Pons (tissue), 1 donor: ENCODE results near the gene PET100.
"Not testable (repeated sequence)": the region's sequence is repeated elsewhere in the genome, so short reads cannot be mapped to it uniquely, and the experiment has no call there.

Experiments
- DNase-seq: peaks from one replicate; pipeline ENCODE4 v3.0.0-alpha.2; 2016; ENCODE audit warnings: low spot score

PET100 gene

DNA sequence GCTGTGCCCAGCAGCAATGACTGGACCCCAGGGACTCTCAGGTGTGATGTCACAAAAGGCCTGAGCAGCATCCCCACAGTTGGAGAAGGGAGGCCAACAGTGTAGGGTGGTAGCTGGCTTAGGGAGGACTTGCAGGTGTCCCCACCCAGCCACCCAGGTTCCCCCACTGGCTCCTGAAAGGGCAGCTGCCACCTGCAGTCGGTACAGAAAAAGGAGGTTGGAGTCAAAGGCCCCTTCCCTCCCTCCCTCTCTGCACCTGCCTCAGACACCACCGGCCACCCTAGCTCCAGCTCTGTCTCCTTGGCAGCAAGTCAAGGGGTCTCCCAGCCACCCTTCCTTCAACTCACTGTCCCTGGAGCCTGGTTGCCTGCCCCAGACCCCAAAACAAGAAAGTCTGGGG lies 4.1 kb downstream of the PET100 start, which contains the start of gene PCP2:
TSS of gene PCP2 (minus strand) at position 22 of the 400 bp plus-strand sequence. CDS start 262 bp downstream, outside the sequence.
- no peak for DNase-seq

DNA sequence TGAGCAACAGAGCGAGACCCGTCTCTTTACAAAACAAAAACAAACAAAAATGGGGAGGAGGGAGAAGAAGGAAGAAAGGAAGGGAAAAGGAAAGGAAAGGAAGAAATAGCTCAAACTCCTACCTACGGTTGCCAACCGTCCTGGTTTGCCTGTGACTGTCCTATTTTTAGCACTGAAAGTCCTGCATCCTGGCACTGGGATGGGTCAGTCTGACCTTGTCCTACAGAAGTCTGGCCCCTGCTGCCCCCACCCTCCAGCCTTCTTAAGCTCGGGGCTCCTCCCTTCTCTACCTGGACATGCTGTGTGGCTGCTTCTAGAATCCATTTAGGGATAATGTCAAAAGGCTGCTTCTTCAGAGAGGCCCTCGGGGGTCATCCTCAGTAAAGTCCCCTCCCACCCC lies 6.1 kb downstream of the PET100 start:
- no peak for DNase-seq

GRCh38 chr19:7636317-7636690 lies 6.7 kb downstream of the PET100 start:
- no peak for DNase-seq

DNA sequence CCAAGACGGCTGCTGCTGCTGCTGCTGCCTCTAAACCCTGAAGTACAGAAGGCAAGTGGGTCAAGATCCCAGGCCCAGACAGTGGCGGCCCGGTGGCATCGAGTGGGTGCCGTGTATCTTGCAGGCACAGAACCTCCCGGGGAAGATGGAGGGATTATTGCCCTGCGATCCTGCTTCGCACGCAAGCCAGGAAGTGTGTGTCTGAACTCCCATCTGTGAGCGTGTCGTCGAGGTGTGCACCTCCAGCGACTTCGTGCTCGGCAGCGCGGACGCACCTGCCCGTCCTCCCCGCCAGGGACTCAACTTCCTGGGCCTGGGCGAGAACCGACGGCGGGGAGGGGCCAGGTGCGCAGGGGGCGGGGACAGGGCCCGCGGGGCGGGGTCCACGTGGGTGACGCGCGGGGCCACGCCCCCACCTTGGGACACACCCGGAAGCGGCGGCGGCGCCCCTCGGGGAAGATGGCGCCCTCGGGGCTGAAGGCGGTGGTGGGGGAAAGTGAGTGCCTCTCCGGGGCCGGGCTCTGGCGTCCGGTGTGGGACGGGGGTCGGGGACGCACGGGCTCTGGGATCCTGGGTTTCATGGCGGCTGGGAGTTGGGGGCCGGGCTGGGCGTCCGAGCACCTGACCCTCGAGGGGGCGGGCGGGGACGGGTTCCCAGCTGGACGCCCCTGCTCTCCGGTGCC lies 7.2 kb downstream of the PET100 start, which contains the start of gene STXBP2:
TSS of gene STXBP2 (plus strand) at position 420 of the 683 bp plus-strand sequence. CDS start at position 460, 40 bp downstream.
- DNase-seq: no peak

DNA sequence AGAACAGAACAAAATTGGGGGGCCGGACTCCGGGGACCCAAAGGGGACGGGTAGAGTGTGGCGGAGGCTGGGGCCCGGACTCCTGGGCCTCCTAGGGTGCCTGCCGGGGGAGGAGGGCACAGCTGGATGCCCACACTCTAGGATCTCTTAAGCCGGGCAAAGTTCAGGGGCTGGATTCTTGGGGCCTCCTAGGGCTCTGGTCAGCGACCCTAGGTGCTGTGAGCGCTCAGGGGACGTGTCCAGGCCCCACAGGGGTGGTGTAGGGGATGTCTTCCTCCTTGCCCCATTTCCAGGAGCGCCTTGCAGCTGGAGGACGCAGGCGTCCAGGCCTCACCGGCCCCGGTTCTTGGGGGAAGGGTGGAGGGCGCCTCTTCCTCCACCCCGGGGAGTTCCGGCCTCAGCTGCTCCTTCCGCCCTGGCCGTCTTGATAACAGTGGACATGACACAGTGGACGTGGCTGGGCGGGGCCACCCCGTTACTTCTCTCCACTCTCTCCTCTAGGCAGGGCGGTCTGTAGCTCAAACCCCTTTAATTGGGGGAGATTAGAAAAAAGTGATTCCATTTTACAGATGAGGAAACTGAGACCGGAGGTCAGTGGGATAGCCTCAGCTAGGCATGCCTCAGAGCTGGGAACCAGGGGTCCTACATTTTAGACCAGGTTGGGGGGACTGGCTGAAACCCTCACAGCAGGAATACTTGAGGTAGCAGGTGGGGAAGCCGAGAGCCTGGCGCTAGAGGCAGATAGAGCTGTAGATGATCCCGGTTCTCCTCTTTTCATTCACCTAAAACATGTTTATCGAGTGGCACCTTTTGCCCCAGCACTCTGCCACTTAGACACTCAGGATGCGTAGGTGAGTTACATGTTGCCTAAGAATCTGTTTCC lies 8.0 kb downstream of the PET100 start:
- no peak for DNase-seq

- no peak for DNase-seq
These were observed 9.3 kb downstream of the PET100 start for GRCh38 chr19:7638802-7639465.

- no peak for DNase-seq
These were observed 10.3 kb downstream of the PET100 start for GRCh38 chr19:7639863-7640348.

DNA sequence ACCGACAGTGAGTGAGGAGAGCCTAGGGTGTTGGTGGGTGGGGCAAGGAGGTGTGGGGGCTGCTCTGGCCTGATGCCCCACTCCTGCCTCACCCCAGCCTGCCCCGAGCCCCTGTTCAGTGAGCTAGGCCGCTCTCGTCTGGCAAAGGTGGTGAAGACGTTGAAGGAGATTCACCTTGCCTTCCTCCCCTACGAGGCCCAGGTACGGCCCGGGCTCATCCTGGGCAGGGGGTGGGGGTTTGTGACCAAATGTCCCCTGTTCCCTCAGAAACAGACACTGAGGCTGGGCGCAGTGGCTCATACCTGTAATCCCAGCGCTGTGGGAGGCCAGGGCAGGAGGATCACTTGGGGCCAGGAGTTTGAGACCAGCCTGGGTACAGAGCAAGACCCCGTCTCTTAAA lies 11.2 kb downstream of the PET100 start:
- no peak for DNase-seq

GRCh38 chr19:7641290-7642276 lies 12.0 kb downstream of the PET100 start:
- no peak for DNase-seq

DNA sequence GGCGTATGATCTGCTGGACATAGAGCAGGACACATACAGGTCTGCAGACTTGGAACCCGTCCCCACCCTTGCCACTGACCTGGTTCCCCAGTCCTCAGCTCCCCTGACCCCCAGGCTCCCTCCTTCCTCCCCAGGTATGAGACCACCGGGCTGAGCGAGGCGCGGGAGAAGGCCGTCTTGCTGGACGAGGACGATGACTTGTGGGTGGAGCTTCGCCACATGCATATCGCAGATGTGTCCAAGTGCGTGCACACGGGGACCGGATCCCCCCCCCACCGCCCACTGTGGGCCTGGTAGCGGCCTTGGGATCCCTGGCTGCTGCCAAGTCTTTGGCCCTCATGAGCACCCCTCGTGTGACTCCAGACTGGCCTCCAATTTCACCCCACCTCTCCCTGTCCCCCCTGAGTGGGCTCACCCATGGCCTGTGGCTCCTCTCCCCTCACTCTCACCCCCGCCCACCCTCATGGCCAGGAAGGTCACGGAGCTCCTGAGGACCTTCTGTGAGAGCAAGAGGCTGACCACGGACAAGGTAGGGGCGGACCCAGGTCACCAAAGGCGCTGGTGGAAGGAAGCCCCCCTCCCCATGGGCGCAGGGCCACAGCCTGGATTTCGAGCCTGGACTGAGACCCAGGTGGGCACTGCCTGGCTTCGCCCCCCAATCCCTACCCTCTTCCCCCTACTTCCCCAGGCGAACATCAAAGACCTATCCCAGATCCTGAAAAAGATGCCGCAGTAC lies 12.9 kb downstream of the PET100 start:
- no peak for DNase-seq

- DNase-seq: no peak
These were observed 13.4 kb downstream of the PET100 start for GRCh38 chr19:7643031-7643415.

GRCh38 chr19:7643629-7644549 lies 14.3 kb downstream of the PET100 start:
- not testable (repeated sequence) for DNase-seq

DNA sequence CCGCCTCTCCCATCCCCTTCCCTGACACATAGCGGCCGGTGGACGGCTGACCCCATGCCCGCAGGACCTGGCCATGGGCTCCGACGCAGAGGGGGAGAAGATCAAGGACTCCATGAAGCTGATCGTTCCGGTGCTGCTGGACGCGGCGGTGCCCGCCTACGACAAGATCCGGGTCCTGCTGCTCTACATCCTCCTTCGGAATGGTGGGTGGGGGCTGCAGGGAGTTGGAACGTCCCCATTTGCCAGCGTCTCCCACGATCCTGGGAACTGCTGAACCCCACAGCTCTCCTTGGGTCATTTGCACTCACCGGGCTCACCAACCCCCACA lies 14.9 kb downstream of the PET100 start:
- no peak for DNase-seq

DNA sequence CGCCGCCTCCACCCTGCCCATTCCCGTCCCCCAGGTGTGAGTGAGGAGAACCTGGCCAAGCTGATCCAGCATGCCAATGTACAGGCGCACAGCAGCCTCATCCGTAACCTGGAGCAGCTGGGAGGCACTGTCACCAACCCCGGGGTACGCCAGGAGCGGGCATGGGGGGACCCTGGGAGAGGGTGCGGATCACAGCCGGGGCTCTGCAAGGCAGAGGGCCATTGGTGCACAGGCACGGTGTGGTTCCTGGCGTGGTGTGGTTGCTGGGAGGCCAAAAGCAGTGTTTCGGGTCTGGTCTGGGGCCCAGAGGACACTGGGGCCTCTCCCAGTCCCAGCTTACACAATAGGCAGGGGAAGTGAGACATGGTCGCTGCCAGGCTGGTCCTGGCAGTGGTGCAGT lies 15.6 kb downstream of the PET100 start:
- DNase-seq: no peak

DNA sequence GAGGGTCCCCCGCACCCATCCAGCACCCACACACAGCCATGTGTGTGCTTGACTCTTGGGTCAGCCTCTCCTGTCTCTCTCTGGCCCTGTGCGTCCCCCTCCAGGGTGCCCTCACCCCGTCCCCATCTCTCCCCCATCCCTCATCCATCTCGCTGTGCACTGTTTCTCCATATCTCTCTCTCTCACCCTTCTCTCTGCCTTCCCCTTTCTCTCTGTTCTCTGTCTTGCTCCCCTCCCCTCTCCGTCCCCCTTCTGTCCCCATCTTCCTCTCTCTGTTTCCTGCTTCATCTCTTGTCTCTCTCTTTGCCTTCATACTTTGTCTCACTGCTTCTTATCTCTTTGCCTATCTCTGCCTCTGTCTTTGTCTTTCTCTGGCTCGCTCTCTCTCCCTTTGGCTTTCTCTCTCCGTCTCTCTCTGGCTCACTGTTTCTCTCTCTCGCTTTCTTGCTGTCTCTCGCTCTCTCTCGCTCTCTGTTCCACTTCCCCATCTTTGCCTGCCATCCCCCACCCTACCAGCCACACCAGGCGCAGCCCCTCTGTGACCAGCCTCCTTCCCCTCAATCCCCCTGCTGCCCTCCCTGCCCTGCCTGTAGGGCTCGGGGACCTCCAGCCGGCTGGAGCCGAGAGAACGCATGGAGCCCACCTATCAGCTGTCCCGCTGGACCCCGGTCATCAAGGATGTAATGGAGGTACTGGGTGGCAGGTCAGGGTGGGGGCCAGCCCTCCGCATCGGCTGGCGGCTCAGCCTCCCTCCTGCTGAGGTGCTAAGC lies 16.2 kb downstream of the PET100 start:
- no peak for DNase-seq

DNA sequence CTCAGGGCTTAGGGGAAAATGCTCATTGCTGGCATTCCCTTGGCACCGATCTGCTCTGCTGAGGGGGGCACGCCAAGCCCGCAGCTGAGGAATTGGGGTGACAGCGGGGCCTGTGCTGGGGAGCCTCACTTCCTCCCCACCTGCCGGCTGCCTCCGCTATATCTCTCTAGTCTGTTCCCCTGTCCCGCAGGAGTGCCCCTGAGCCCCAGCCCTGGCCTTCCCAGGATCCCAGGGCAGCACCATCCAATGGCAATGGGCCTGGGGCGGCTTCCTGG lies 16.8 kb downstream of the PET100 start:
- DNase-seq: no peak

DNA sequence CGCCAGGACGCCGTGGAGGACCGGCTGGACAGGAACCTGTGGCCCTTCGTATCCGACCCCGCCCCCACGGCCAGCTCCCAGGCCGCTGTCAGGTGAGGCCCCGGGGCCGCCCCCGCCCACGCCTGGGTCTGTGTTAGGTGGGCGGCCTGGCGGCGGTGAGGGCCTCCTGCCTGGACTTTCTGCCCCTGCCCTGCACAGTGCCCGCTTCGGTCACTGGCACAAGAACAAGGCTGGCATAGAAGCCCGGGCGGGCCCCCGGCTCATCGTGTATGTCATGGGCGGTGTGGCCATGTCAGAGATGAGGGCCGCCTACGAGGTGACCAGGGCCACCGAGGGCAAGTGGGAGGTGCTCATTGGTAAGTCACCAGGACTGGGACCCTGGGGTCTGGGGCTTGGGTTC lies 17.6 kb downstream of the PET100 start:
- DNase-seq: no peak

DNA sequence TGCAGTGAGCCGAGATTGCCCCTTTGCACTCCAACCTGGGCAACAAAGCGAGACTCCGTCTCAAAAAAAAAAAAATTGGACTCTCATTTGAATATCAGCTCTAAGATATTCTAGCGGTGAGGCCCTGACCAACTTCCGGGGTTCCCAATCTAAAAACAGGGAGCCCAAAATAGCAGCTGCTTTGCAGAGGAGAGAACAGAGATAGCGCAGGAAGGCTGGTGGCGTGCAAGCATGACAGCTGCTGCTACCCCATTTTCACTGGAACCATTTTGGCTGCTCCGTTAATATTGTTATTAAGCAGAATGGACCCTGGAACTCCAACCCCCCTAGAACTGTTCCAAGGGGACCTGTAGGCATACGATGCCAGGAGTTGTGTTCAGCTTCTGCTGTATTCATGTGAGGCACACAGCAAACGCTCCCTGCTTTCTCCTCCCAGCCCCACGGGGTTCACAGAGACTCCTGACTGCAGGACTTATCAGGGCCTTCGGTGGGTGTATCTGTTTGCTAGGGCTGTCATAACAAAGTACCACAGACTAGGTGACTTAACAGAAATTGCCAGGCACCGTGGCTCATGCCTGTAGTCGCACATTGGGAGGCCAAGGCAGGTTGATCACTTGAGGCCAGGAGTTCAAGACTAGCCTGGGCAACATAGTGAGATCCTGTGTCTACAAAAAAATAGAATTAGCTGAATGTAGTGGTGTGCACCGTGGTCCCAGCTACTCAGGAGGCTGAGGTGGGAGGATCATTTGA lies 18.8 kb downstream of the PET100 start:
- no peak for DNase-seq
